Coronary artery (tissue), 2 donors: ENCODE measurements around the gene CYP2J2.

Experiments used
- DNase-seq: peaks from one replicate; pipeline ENCODE4 v3.0.0-alpha.2; 2017; ENCODE audit warnings: low spot score
- H3K27ac ChIP-seq, 2 donors: fragments of 200-600 bp; sonication (generic); one replicate each; pipeline ENCODE4 v1.5.1; 2016 to 2019
- H3K4me3 ChIP-seq: fragments of 200-600 bp; sonication (generic); 2 replicates; pipeline ENCODE4 v1.5.1; 2016; ENCODE audit warnings: mild to moderate bottlenecking, moderate library complexity
- CTCF ChIP-seq: fragments of 200-600 bp; sonication (generic); IDR thresholded peaks from one replicate; pipeline ENCODE4 v1.5.1; 2019; ENCODE audit warnings: antibody characterized with exemption

The CYP2J2 gene

GRCh38 chr1:59845091-59845490 is 81.5 kb downstream of the CYP2J2 start:
- no peak for TF ChIP-seq CTCF
- H3K4me3 ChIP-seq = no peak overlapping the region
- DNase-seq = no peak
- no peak overlapping the region for H3K27ac ChIP-seq
